ENCODE measurements around the gene HOXD11.

Gene HOXD11

DNA sequence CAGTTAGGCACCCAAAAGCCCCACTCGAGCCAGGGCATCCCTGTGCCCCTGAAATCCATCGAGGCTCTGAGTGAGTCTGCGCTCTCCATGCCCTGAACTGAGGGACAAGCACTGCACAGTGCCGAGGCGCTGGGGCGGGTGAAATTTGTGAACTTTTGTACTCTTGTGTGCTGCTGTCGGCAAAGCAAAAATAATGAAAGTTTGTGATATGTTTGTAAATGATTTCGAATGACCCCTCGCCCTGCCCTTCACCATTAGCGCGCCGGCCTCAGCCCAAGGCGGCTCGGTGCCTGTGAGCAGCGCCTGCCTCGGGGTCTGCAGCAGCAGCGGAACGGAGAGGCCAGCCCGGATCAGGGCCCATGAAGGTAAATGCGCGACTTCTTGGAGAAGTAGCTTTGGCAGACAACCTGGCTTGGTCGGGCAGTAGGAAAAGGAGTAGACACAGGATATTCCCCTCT is 42.4 kb downstream of the HOXD11 start:
- no peak for DNase-seq (ENCODE audit: low spot score)

DNA sequence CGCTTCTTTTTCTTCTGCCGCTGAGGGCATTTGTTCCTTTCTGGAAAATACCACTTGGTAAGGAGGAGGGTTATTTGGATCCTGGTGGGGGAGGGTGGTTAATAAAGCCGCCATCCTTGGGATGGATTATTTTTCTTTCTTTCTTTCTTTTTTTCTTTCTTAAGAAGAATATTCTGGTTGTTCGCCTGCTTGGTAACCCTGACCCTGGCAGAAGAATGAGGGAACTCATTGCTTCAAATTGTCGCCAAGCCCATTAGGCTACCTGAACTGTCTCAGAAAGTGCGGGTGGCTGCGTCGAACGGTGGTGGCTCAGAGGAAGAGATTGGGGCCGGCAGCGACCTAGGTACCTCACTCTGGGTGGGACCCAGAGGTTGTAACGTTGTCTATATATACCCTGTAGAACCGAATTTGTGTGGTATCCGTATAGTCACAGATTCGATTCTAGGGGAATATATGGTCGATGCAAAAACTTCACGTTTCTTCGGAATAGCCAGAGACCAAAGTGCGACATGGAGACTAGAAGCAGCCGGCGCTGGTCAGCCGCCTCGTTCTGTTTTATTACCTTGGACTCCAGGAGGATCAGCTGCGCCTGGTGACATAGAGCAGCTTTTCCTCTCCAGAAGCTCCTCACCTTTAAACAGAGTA is 43.0 kb downstream of the HOXD11 start:
- no peak for DNase-seq (ENCODE audit: low spot score)

DNA sequence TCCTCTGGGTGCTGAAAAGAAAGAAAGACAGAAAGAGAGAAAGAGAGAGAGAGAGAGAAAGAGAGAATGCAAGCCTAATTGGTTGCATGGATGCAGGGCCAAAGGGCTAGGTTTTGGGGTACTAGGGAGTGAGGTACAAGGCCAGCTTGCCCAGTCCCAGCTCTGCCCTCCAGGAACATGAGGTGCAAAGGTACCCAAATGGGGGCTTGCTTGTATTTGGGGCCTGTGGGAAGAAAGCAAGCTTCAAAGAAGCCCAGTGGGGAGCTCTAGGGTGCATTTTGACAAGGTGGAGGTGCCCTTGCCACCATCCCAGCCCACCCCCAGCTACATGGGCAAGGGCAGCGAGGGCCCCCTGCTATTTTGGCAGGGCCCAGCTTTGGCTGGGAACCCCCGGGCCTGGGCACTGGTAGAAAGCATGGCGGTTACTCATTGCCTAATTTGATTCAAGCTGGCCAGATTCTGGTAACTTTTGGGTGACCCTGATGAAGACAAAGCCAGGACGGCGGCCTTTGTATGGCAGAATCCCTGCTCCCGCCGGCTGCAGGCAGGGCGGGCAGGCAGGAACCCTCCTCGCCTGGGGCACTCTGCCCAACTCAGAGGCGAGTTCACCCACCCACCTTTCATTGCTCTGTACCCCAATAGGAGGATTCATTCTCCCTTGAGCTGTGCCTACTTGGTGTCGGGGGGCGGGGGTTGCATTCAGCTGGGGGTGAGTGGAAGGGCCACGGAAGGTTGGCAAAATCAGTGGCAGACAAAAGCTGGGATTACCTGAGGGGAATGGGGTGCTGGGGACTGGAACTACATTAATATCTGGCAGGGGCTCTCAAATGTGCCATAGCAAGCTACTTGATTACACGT is 43.7 kb downstream of the HOXD11 start:
- DNase-seq (ENCODE audit: low spot score) = no peak

DNA sequence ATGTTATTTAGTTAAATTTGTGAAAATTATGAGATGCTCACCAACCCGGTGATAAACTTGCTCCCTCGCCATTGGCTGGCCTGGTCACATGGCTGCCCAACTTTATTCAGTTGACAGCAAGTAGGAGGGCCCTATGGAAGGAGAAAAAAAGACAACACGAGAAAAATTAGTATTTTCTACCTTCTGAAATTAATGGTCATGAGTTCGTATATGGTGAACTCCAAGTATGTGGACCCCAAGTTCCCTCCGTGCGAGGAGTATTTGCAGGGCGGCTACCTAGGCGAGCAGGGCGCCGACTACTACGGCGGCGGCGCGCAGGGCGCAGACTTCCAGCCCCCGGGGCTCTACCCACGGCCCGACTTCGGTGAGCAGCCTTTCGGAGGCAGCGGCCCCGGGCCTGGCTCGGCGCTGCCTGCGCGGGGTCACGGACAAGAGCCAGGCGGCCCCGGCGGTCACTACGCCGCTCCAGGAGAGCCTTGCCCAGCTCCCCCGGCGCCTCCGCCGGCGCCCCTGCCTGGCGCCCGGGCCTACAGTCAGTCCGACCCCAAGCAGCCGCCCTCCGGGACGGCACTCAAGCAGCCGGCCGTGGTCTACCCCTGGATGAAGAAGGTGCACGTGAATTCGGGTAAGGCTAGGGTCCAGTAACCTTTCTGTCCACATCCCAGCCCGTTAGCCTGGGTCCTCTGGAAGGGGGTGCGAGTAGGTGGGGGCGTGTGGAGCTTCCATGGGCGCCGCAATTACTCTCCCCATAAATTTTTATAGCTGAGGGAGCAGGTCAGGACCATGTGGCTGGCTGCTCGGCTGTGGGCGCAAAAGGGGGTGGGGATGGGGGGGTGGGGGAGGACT is 44.6 kb downstream of the HOXD11 start, which contains the start of gene HOXD4:
Gene HOXD4, plus strand, starts transcription at position 109 of the 846 bp plus-strand sequence. Its CDS starts 84 bp downstream, at position 193.
- DNase-seq (ENCODE audit: low spot score) = no peak

DNA sequence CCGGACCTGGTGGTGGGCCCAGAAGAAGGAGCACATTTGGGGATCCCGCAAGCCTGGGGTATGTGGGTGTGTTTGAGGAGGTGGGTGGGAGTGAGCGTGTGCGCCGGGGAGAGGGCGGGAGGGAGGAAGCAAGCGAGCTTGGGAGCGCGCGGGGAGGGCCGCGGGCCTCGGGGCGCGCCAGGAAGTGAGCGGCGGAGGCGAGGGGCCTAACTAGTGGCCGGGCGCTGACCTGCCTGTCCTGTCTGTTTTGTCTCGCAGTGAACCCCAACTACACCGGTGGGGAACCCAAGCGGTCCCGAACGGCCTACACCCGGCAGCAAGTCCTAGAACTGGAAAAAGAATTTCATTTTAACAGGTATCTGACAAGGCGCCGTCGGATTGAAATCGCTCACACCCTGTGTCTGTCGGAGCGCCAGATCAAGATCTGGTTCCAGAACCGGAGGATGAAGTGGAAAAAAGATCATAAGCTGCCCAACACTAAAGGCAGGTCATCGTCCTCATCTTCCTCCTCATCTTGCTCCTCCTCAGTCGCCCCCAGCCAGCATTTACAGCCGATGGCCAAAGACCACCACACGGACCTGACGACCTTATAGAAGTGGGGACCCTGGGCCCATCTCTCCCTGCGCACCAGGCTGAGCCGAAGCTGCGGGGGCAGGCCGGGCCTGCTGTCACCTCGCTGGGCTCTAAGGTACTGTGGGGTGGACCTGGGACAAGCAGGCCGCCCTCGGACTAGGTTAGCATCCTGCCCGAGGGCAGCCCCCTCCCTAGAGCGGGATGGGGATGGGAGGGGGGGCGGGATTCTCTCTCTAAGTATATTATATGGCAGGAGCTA is 45.5 kb downstream of the HOXD11 start:
- DNase-seq (ENCODE audit: low spot score) = no peak

DNA sequence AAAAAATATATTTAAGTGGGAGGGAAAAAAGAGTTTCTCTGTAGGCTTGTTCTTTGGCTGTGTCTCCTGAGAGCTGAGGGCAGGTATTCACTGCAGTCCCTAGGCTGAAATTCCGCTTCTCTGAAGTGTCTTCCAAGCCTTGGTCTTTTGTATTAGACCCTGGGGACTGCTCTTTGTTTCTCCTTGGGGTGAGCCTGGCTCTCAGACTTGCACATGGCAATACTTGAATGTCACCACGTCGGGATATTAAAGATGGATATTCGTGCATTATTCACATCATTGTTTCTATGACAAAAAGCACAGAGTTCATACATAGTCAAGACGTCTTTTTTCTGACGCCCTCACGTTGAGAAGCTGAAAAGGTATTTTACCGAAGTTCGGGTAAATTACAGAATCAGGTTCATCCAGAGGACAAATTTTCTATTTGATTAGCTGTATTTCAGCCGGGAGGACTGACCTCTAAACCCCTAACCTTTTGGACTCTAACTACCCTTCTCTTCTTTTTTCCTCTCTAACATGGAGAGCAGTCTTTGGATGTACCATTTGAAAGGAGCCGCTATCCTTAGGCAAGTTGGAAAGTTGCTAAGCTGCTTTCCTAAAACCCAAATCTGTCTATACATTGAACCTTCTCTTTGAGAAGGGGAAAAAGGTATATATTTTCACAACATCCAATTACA is 47.6 kb downstream of the HOXD11 start:
- no peak for DNase-seq (ENCODE audit: low spot score)

DNA sequence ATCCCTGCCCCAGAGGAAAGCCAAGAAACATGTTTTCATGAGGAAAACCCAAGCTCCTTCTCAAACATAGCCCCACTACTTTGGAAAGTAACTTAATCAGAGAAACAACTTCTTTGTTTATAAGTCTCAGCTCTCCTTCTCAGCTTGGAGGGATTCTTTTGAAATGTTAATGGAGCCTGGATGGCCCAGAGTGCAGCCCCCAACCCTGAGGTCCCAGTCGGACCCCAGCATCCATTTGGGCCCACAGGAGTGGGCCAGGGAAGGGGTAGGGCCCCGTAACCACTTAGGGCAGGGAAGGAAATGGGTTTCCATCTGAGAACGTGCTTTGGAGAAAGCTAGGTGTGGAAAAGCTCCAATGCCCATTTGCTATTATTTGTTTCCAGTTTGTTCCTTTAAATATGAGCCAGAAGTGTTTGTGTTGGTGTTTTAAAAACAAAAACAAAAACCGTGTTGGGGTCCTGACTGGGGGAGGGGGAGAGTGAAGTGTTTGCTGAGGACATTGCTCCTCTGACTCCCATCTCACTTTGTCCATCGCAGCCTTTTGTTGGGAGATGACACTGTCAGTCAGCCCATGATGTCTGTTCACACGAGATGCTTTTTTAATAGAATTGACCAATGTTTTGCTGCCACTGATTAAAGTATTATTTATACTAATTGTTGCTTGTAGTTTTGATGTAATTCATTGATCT is 48.4 kb downstream of the HOXD11 start:
- no peak for DNase-seq (ENCODE audit: low spot score)

DNA sequence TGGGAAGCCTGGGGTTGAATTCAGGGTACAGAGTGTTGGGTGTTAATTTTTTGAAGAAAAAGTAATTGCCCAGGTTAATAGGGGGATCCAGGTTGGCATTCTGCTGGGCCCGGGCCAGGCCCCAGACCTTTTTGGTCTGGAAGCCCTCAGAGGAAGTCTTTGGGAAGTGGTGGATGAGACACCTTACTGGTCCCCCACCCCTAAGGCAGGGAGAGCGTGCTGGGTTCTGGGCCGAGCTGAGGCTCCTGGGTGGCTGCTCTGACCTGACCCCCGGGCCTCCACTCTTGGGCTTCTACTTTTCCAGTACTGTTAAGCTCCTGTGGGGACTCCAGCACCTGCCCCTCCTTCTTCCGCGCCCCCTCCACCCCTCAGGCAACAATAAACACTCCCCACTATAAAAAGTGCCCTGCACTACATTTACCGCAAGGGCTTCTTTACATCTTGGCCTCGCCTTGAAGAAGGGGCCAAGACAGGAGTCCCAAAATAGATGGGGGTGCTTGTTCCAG is 49.3 kb downstream of the HOXD11 start:
- DNase-seq (ENCODE audit: low spot score) = no peak

DNA sequence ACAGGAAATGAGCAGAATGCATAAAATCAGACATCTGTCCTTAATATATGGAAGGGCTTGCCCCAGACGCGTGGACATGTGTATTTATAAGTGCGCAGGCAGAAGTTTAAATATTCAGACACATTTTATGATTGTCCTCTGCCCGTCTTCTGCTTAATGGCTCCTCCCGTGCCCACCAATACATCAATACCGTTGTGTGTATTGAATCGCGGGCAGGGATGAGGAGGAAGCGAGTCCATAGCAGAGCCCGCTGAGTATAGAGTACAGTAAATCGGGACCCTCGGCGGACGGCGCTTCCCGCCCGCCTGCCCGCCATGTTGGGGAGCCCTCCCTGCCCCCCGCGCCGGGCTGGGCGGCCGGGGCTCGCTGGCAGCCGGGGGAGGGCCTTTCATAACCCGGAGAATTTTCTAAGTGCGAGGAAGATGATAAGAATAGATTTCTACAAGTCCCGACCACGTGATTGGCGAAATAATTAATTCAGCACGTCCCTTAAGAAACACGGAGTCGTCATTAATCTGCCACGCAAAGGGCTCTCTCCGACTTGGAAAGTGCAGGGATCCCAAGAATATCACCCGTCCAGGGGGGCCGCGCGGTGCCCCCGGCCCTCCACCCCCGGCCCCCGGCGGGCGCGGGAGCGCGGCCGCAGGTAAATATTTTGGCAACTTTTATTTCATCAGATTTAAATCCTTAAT is 49.9 kb downstream of the HOXD11 start, which contains the start of gene HOXD3:
Gene HOXD3, plus strand, starts transcription at position 501 of the 692 bp plus-strand sequence. CDS start 11,808 bp downstream, outside the sequence.
- DNase-seq (ENCODE audit: low spot score) = no peak

DNA sequence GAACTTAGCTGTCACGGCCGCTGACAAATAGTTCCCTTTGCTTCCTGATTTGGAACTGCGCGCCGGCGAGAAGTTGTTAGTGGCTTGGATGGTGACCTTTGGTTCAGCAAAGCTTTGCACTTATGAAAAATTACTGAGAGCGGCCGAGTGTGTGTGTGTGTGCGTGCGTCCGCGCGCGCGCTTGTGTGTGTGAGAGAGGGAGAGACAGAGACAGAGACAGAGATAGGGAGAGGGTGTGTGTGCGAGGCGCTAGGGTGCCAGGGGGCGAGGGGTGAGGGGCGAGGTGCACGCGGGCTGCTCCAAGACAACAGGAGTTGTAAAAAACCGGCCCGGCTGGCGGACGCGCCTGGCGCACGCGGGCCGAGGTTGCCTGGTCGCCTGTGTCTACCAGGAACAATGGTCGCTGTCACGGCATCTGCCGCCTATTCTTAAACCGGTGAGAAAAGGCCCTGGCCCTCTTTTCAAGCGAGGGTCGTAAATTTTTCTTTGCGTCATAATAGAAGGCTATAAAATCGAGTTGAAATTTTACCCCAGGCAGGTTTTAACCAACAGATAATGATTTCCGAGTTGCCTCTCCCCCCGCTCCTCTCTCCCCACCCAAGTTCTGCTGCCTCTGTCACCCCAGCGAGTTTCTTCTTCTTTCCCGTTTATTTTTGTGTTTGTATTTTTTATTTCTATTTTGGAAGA is 50.6 kb downstream of the HOXD11 start:
- no peak for DNase-seq (ENCODE audit: low spot score)

DNA sequence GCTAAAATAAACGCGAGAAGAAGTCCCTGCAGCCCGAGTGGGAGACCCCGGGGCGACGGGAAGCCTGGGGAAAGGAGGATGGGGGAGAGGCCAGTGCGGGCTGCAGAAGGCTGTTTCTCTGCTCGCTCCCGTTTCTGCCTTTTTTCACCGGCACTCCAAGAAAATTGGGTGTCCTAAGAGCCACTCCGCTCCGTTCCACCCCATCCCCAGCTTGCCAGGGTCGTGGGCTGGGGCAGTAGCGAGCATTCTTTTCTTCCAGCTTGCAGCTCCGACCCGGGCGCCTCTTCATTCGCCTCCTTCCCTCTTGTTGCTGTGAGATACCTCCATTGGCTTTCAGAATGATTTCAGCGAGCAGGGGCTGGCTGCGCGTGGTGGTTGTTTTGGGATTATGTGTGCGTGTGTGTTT is 51.1 kb downstream of the HOXD11 start:
- no peak for DNase-seq (ENCODE audit: low spot score)

DNA sequence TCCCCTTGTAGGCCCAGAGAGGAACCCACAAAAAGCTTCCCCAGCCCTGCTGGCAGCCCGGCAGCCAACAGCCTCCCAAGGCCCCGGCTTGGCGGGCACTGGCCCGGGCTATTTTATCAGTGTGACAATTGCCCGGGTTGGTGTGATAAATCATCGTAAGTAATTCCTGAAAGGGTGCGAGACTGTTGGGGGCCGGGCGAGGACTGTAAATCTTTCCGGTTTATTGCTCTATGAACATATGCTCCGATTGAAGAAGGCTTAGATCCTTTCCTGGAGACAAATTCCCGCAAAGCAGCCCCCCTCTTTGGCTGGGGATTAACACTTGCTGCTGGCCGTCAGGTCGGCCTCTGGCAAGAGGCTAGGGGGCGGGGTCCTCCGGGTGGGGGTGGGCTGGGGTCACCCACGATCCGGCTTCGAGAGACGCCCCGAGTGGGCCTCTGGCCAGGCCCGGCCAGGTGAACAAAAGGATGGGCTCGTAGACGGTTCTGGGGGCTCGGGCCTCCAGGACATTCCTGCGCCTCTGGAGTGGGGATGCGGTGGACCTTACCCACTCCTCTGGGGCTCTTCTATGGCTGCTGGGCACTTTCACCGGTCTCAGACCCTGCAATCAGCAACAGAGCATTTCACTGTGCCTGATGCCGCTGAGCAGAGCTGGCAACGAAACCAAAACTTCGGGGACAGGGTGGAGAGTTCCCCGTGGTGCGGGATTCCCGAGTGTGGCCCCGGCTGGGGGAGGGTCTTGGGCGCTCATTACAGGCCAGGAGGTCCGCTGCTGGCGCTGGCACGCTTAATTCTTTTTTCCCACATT is 52.0 kb downstream of the HOXD11 start:
- no peak for DNase-seq (ENCODE audit: low spot score)

Data from CD4-positive, alpha-beta T cell treated with Interleukin-15 for 4 hours (primary cell).